K562 (cell line): ENCODE measurements around the gene PPP1CA. TPM values are rescaled to one million over a fixed set of nuclear protein-coding genes. Genes with fewer than 3 reads are reported as not detected.

Experiments
- ATAC-seq: fragments of 200-7000 bp; cut with Tn5 transposase; 3 replicates; pipeline ENCODE4 v1.9.1; 2020; ENCODE audit warnings: moderate library complexity
- BruUV-seq: library from RNA; stranded (reverse); fragments of 400-500 nt; replicated peaks from 2 replicates; lab custom pipeline; 2021; lab: Mats Ljungman, UMichigan
- CTCF ChIA-PET: fragments of 300-600 bp; formaldehyde crosslinking; extraction: SDS; loops from one replicate; lab custom pipeline; 2021; ENCODE audit warnings: low intra/inter-chr PET ratio; lab: Yijun Ruan, JAX
- POLR2A ChIA-PET: fragments of 300-600, 350-650 bp; sonication (Branson Sonifier 250); formaldehyde crosslinking; extraction: SDS; loops from one replicate; lab custom pipeline; 2021; ENCODE audit warnings: antibody characterized with exemption, inconsistent platforms; lab: Yijun Ruan, JAX
- DNase-seq, 4 experiments: peaks; one replicate each; pipeline versions ENCODE4 v3.0.0 to v3.0.0-alpha.2; 2011 to 2018; ENCODE audit warnings: low spot score in 3 of 4, mixed read lengths in 3 of 4; ENCODE audit errors: extremely low read depth in 1 of 4
- FAIRE-seq: peaks from 2 replicates; lab custom pipeline; 2011; peaks lifted over from hg19 to GRCh38; lab: Jason Lieb, UNC
- H2AFZ ChIP-seq: 2 replicates; pipeline ENCODE4 v1.6.0; 2011; ENCODE audit warnings: low read depth, low read length, control low read depth, inconsistent platforms
- H3K27ac ChIP-seq: fragments of 200-600 bp; 3 replicates; pipeline ENCODE4 v1.8.0; 2011; ENCODE audit warnings: low read depth, mild to moderate bottlenecking, control low read depth, inconsistent platforms, low read length, moderate library complexity, mixed read lengths; ENCODE audit errors: extremely low read depth
- H3K27me3 ChIP-seq, 2 experiments: fragments of 300-600 bp in 1 of 2; 2 replicates in 1 of 2; 3 replicates in 1 of 2; pipeline versions ENCODE4 v1.6.0 to v1.8.0; 2011; ENCODE audit warnings: inconsistent platforms in 2 of 2, low read length in 2 of 2, mild to moderate bottlenecking in 1 of 2, mixed read lengths in 1 of 2, moderate library complexity in 1 of 2; ENCODE audit not compliant: control insufficient read depth in 2 of 2, insufficient read depth in 2 of 2
- H3K36me3 ChIP-seq: fragments of 300-600 bp; 3 replicates; pipeline ENCODE4 v1.8.0; 2011; ENCODE audit warnings: mild to moderate bottlenecking, low read length, inconsistent platforms; ENCODE audit not compliant: control insufficient read depth, insufficient read depth
- H3K4me1 ChIP-seq, 2 experiments: fragments of 200-600 bp in 1 of 2; replicated peaks in 1 of 2; 2 replicates in 1 of 2; 3 replicates in 1 of 2; pipeline versions ENCODE4 v1.5.1 to v1.8.0; 2011; ENCODE audit warnings: inconsistent platforms in 2 of 2, low read length in 2 of 2, mild to moderate bottlenecking in 1 of 2, mixed read lengths in 1 of 2, moderate library complexity in 1 of 2; ENCODE audit not compliant: control insufficient read depth in 2 of 2, insufficient read depth in 2 of 2
- H3K4me2 ChIP-seq: 2 replicates; pipeline ENCODE4 v1.6.1; 2011; ENCODE audit warnings: low read length, control low read depth, inconsistent platforms, mixed read lengths; ENCODE audit not compliant: insufficient read depth
- H3K4me3 ChIP-seq: fragments of 200-600 bp; sonication (generic), shearing (Covaris generic); 2 replicates; pipeline ENCODE4 v1.5.1; 2016; ENCODE audit warnings: control low read depth, inconsistent platforms
- H3K79me2 ChIP-seq: fragments of 200-600 bp; 3 replicates; pipeline ENCODE4 v1.8.0; 2011; ENCODE audit warnings: low read length, inconsistent platforms; ENCODE audit not compliant: control insufficient read depth, insufficient read depth
- H3K9ac ChIP-seq, 2 experiments: 2 replicates each; pipeline versions ENCODE4 v1.6.0 to v1.6.1; 2011; ENCODE audit warnings: low read depth in 2 of 2, low read length in 2 of 2, control low read depth in 1 of 2, inconsistent platforms in 1 of 2, mild to moderate bottlenecking in 1 of 2, mixed read lengths in 1 of 2; ENCODE audit not compliant: insufficient read depth in 1 of 2
- H3K9me1 ChIP-seq: one replicate; pipeline ENCODE4 v1.6.0; 2011; ENCODE audit warnings: inconsistent platforms, mild to moderate bottlenecking, low read length, moderate library complexity; ENCODE audit not compliant: control insufficient read depth, insufficient read depth
- H3K9me3 ChIP-seq: replicated peaks from 2 replicates; pipeline ENCODE4 v1.5.1; 2011; ENCODE audit warnings: low read depth, low read length, inconsistent platforms; ENCODE audit not compliant: control insufficient read depth, insufficient read depth
- H4K20me1 ChIP-seq: replicated peaks from 2 replicates; pipeline ENCODE4 v1.6.1; 2011; ENCODE audit warnings: low read length, inconsistent platforms, mixed read lengths; ENCODE audit not compliant: control insufficient read depth, insufficient read depth
- AFF4 ChIP-seq: sonication (generic); formaldehyde crosslinking; IDR thresholded peaks from 2 replicates; pipeline ENCODE4 v1.8.0; 2023; ENCODE audit warnings: mild to moderate bottlenecking, missing genetic modification reagents
- FOXP1 ChIP-seq: sonication (generic); formaldehyde crosslinking; IDR thresholded peaks from 2 replicates; pipeline ENCODE4 v1.8.0; 2022; ENCODE audit warnings: mild to moderate bottlenecking, missing genetic modification reagents
- GABPA ChIP-seq: fragments of 200-800 bp; sonication (Bioruptor generic); conservative IDR thresholded peaks from 2 replicates; pipeline ENCODE4 v1.6.1; 2016; ENCODE audit warnings: low read depth, missing genetic modification characterization, missing compliant biosample characterization
- MAZ ChIP-seq, 2 experiments: fragments of 450-650 bp in 1 of 2; sonication (generic) in 1 of 2; formaldehyde crosslinking; IDR thresholded peaks in 1 of 2; conservative IDR thresholded peaks in 1 of 2; 2 replicates each; pipeline versions ENCODE4 v1.4.0 to v1.5.0; 2020; ENCODE audit warnings: mild to moderate bottlenecking in 1 of 2, missing genetic modification reagents in 1 of 2
- MED1 ChIP-seq: sonication (generic); formaldehyde crosslinking; IDR thresholded peaks from 2 replicates; pipeline ENCODE4 v1.8.1; 2023; ENCODE audit warnings: missing genetic modification reagents, borderline replicate concordance
- POLR2AphosphoS5 ChIP-seq: IDR thresholded peaks from 2 replicates; pipeline ENCODE4 v1.6.1; 2011; ENCODE audit warnings: mild to moderate bottlenecking, low read depth, low read length, moderate library complexity; ENCODE audit not compliant: control insufficient read depth, insufficient read depth
- POLR2G ChIP-seq: fragments of 200-400 bp; formaldehyde crosslinking; IDR thresholded peaks from 2 replicates; pipeline ENCODE4 v1.6.1; 2017; ENCODE audit warnings: low read depth, mild to moderate bottlenecking, antibody characterized with exemption, low read length, moderate library complexity
- RBFOX2 ChIP-seq: fragments of 200-400 bp; formaldehyde crosslinking; IDR thresholded peaks from 2 replicates; pipeline ENCODE4 v1.6.1; 2017; ENCODE audit warnings: low read depth, mild to moderate bottlenecking, low read length, moderate library complexity
- RBM22 ChIP-seq: fragments of 200-400 bp; formaldehyde crosslinking; IDR thresholded peaks from 2 replicates; pipeline ENCODE4 v1.6.1; 2018; ENCODE audit warnings: low read length, low read depth; ENCODE audit not compliant: poor library complexity, severe bottlenecking
- SMARCA5 ChIP-seq: fragments of 450-650 bp; IDR thresholded peaks from 2 replicates; pipeline ENCODE4 v1.6.1; 2016
- SNRNP70 ChIP-seq: fragments of 200-400 bp; formaldehyde crosslinking; optimal IDR thresholded peaks from 2 replicates; pipeline ENCODE3; 2017; ENCODE audit warnings: low read depth, low read length
- TBP ChIP-seq: optimal IDR thresholded peaks from 2 replicates; pipeline ENCODE3; 2011; ENCODE audit warnings: low read depth, low read length, improper control_type of control experiment
- UBTF ChIP-seq, 2 experiments: IDR thresholded peaks; 2 replicates each; pipeline ENCODE4 v1.6.1; 2012; ENCODE audit warnings: improper control_type of control experiment in 2 of 2, low read depth in 2 of 2, low read length in 2 of 2, borderline replicate concordance in 1 of 2
- ZBTB7A ChIP-seq: IDR thresholded peaks from 2 replicates; pipeline ENCODE4 v1.6.1; 2011; ENCODE audit warnings: low read depth, mild to moderate bottlenecking, low read length, moderate library complexity, borderline replicate concordance; ENCODE audit not compliant: control insufficient read depth
- whole genome bisulfite sequencing: fragments of 100-300 bp; shearing (Covaris generic); methylation state at CpG from one replicate; pipeline ENCODE4 v1.1.6; 2016; ENCODE audit warnings: low coverage, mixed read lengths; ENCODE audit not compliant: insufficient coverage; ENCODE audit errors: missing lambda C conversion rate; 5-methylcytosine and 5-hydroxymethylcytosine counted together
- in situ Hi-C: fragments of 300-500 bp; cut with MboI; formaldehyde crosslinking; loops from 4 replicates; pipeline ENCODE4 v1.15.0; 2018; ENCODE audit warnings: inconsistent platforms, mixed read lengths
- intact Hi-C: fragments of 100-400 bp; cut with micrococcal nuclease; formaldehyde crosslinking; loops from 2 replicates; pipeline ENCODE4 v1.14.2; 2022
- polyA plus RNA-seq, 8 experiments: library from polyadenylated mRNA; depleted of rRNA in 4 of 8; stranded (reverse) in 5 of 8; unstranded in 3 of 8; fragments of >200 nt; fragmentation: Nextera tagmentation in 2 of 8; fragmentation: Illumina TruSeq in 1 of 8; extraction: Ambion mirVana in 2 of 8; extraction: Trizol in 1 of 8; gene quantifications; 2 replicates each; pipeline versions ENCODE4 v1.2.1 to v1.2.3, GENCODE V29; 2011 to 2014; ENCODE audit warnings: inconsistent platforms in 1 of 8, missing spikeins in 1 of 8
- total RNA-seq, 7 experiments: library from RNA; depleted of rRNA in 6 of 7; stranded (reverse); fragments of >200 nt in 6 of 7; fragmentation: Illumina TruSeq in 2 of 7; extraction: Trizol in 2 of 7; gene quantifications; 2 replicates each; pipeline versions ENCODE4 v1.2.1 to v1.2.3, GENCODE V29; 2011 to 2021; ENCODE audit warnings: low replicate concordance in 1 of 7

PPP1CA gene
- total and polyA plus RNA-seq, 9 of the 15 experiments (the other 6 are each of a cell fraction or from before 2014, with no cell fraction given) = 18.2 to 242 (median 188) TPM

- Histone ChIP-seq H3K27ac (peak within 1 kb of the TSS; percentile 86), H3K27me3 (no peaks in the 10 kb centered on the region), H4K20me1 (no peaks in the 10 kb centered on the region), H3K9me3 (no peaks in the 10 kb centered on the region), H3K9ac (peak within 1 kb of the TSS; percentile 13 to 87; a peak in 3 of 4 replicates), H3K4me1 (peaks cover 16 to 91% of the 10 kb centered on the region in 2 experiments), H3K4me2 (peak within 1 kb of the TSS; percentile 1; the same call in 1 of the 2 replicates), H3K4me3 (no peak within 1 kb of the TSS), H3K36me3 (peaks cover 89% of the 10 kb centered on the region; the same call in 2 of the 3 replicates), H3K79me2 (no peaks in the 10 kb centered on the region; the same call in 1 of the 3 replicates), H3K9me1 (peaks cover 4% of the 10 kb centered on the region), H2AFZ (no peak within 1 kb of the TSS)
- in situ Hi-C loops (no loop called here), intact Hi-C loops (no loop called here)
- no peak for FAIRE-seq
- ATAC-seq = peak; percentile 46
- ChIA-PET POLR2A (interaction anchor here (0.6 to 3.0 kb wide), 8 partner anchors 8 to 61 kb away, joined by 3 to 21 read pairs (median 4); partner anchors contain the start of gene RPS6KB2), CTCF (no interaction called here)
- peak; percentile 61 to 70 (median 64) for DNase-seq
- 83% methylated on average over 12 of the region's 26 CpGs for WGBS
- no TSS peak for BruUV-seq
- TF ChIP-seq AFF4 = peak; percentile 26; the same call in 1 of the 2 replicates
- peak; percentile 60; the same call in 1 of the 2 replicates for TF ChIP-seq ZBTB7A
- TF ChIP-seq POLR2G = peak; percentile 76
- TF ChIP-seq UBTF (IDR thresholded peaks at IDR 0.05; ENCODE audit: borderline replicate concordance in 1 of 2, low read depth in 2 of 2, low read length in 2 of 2) = no peak
- TF ChIP-seq TBP = no peak
- TF ChIP-seq FOXP1 (CRISPR knock-in tag) = no peak
- TF ChIP-seq MAZ (CRISPR knock-in tag; conservative IDR thresholded peaks at IDR 0.05 in 1 of 2, IDR thresholded peaks at IDR 0.05 in 1 of 2) = no peak
- TF ChIP-seq POLR2AphosphoS5 = peak; percentile 35; the same call in 1 of the 2 replicates
- no peak for TF ChIP-seq SNRNP70
- no peak for TF ChIP-seq MED1 (CRISPR knock-in tag)
- TF ChIP-seq RBFOX2 = no peak; the same call in none of the 2 replicates
- TF ChIP-seq GABPA (tag) = peak; percentile 27; the same call in 1 of the 2 replicates
- TF ChIP-seq RBM22 = peak; percentile 51
- TF ChIP-seq SMARCA5 = no peak
Measured at GRCh38 chr11:67437082-67437808, 35.6 kb upstream of the PPP1CA start, which contains the start of gene PTPRCAP. TSS of gene PTPRCAP (minus strand) at chr11:67437682. CDS start at chr11:67437619, 63 bp downstream.
